Fibroblast of skin of scalp (primary cell): ENCODE data around the gene MAGI3.

Source experiments
- DNase-seq: peaks from one replicate; pipeline ENCODE4 v3.0.0-alpha.2; 2013

The MAGI3 gene

GRCh38 chr1:113659556-113659955 lies 269.2 kb downstream of the MAGI3 start:
- DNase-seq, result no peak

GRCh38 chr1:113660088-113660487 lies 269.8 kb downstream of the MAGI3 start:
- DNase-seq, result peak; percentile 19

- DNase-seq, result no peak
Measured at GRCh38 chr1:113662101-113662500, 271.8 kb downstream of the MAGI3 start.

GRCh38 chr1:113663165-113663951 lies 273.0 kb downstream of the MAGI3 start:
- no peak for DNase-seq

- no peak for DNase-seq
Measured at GRCh38 chr1:113665071-113665470, 274.8 kb downstream of the MAGI3 start.

DNA sequence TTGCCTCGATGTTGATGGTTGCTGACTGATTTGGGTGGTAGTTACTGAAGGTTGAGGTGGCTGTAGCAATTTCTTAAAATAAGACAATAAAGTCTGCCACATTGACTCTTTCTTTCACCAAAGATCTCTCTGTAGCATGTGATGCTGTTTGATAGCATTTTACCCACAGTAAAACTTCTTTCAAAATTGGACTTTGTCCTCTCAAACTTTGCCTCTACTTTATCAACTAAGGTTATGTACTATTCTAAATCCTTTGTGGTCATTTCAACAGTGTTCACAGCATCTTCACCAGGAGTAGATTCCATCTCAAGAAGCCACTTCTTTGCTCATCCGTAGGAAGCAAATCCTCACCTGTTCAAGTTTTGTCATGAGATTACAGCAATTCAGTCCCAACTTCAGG lies 275.8 kb downstream of the MAGI3 start:
- no peak for DNase-seq

- no peak for DNase-seq
Measured at GRCh38 chr1:113669988-113670387, 279.7 kb downstream of the MAGI3 start.

DNA sequence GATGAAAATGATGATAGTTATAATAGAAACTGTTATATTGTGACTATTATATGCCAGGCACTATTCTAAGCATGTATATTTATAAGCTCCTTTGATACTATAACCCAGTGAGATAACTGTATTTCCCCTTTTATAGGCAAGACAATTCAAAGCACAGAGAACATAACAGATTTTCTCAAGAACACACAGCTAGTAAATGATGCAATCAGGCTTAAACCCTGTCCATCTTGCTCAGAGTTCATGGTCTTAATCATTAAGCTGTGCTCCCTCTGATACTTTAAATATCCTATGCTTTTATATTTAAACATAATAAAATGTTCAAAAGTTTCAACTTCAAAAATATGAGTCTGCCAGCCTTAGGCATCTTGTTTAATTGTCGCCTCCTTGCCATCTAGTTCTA lies 280.3 kb downstream of the MAGI3 start:
- no peak for DNase-seq

GRCh38 chr1:113672491-113672890 lies 282.2 kb downstream of the MAGI3 start:
- no peak for DNase-seq

- DNase-seq, result no peak
Measured at GRCh38 chr1:113674591-113674990, 284.3 kb downstream of the MAGI3 start.

GRCh38 chr1:113675302-113675701 lies 285.0 kb downstream of the MAGI3 start:
- no peak for DNase-seq

DNA sequence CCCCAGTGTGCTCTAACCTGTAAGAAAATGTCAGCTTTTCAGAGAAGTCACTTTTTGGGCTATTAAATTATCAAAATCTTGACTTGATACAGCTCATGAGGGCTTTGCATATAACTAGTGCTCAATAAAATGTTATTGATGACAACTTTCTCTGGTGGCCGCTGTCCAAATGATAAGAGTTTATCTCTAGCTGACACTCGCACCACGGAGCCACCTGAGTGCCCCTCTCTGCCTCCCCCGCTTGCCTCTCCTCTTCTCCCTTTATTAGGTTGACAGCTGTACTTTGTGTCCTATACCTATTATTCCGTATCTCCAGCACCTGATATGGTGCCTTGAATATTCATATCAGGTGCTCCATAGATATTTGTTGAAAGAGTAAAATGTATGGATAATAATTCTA lies 286.2 kb downstream of the MAGI3 start:
- DNase-seq, result no peak

GRCh38 chr1:113677250-113678158 lies 287.2 kb downstream of the MAGI3 start:
- DNase-seq, result peak; percentile 58

DNA sequence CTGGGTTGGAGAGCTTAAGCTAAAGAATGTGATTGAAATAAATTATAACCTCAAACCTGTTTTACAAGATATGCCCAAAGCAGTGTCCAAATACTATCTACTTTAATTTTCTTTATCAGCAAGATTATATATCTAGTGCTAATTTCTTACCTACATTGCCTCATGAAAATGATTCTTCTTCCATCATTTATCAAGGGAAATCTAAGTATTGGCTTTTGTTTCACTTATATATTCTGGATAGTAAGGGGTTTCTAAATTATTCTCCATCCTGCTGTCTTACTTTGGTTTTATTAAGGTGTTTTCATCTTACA lies 287.8 kb downstream of the MAGI3 start:
- DNase-seq, result no peak

- no peak for DNase-seq
Measured at GRCh38 chr1:113681596-113682337, 291.5 kb downstream of the MAGI3 start.

- no peak for DNase-seq
Measured at GRCh38 chr1:113683384-113684152, 293.3 kb downstream of the MAGI3 start.

DNA sequence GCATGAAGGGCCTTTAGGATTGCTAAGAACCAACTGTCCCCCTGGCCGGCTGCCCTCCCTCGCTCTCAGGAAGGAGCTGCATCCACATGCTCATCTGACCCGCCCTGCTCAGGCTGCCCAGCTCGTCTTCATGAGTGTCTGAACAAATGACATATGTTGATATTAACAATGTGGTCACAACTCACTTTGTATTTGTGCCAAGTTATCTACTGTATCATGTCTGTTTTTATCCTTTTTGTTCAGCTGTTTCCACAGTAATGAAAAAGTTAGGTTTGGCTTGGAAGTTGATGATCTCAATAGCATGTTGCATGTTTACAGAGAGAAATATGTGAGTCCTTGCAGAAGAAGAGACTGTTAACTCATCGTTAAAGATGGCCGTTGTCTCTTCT lies 293.8 kb downstream of the MAGI3 start:
- DNase-seq, result no peak

- peak; percentile 31 for DNase-seq
Measured at GRCh38 chr1:113686891-113687618, 296.7 kb downstream of the MAGI3 start.

GRCh38 chr1:113691184-113691583 lies 300.9 kb downstream of the MAGI3 start:
- DNase-seq, result no peak

GRCh38 chr1:113692342-113692741 lies 302.0 kb downstream of the MAGI3 start:
- no peak for DNase-seq

- no peak for DNase-seq
Measured at GRCh38 chr1:113692824-113693431, 302.6 kb downstream of the MAGI3 start.
